Small intestine (tissue), 7 donors: ENCODE results near the gene TENM4. TPM values are rescaled to one million over a fixed set of nuclear protein-coding genes. Genes with fewer than 3 reads are reported as not detected.

Source experiments
- DNase-seq, 2 donors: peaks; one replicate each; pipeline versions ENCODE4 v3.0.0 to v3.0.0-alpha.2; 2013
- FAIRE-seq: peaks from 2 replicates; lab custom pipeline; 2012; peaks lifted over from hg19 to GRCh38; lab: Jason Lieb, UNC
- H3K27ac ChIP-seq, 3 donors: one replicate each; pipeline ENCODE4 v1.5.1; 2013; ENCODE audit warnings: low read length in 2 of 3, mild to moderate bottlenecking in 2 of 3, control low read depth in 1 of 3, inconsistent platforms in 1 of 3, low read depth in 1 of 3, moderate library complexity in 1 of 3
- H3K27me3 ChIP-seq, 3 donors: one replicate each; pipeline ENCODE4 v1.6.1; 2013; ENCODE audit warnings: low read length in 3 of 3, inconsistent platforms in 1 of 3; ENCODE audit not compliant: control insufficient read depth in 3 of 3, insufficient read depth in 3 of 3
- H3K36me3 ChIP-seq, 3 donors: one replicate each; pipeline ENCODE4 v1.6.1; 2013; ENCODE audit warnings: low read length in 3 of 3, inconsistent platforms in 1 of 3, low read depth in 1 of 3, mild to moderate bottlenecking in 1 of 3, moderate library complexity in 1 of 3; ENCODE audit not compliant: control insufficient read depth in 3 of 3, insufficient read depth in 2 of 3
- H3K4me1 ChIP-seq, 3 donors: one replicate each; pipeline ENCODE4 v1.6.1; 2013; ENCODE audit warnings: low read length in 2 of 3, inconsistent platforms in 1 of 3, low read depth in 1 of 3, mild to moderate bottlenecking in 1 of 3, moderate library complexity in 1 of 3; ENCODE audit not compliant: control insufficient read depth in 3 of 3, insufficient read depth in 2 of 3
- H3K4me3 ChIP-seq, 3 donors: one replicate each; pipeline ENCODE4 v1.5.1; 2013; ENCODE audit warnings: low read length in 3 of 3, control low read depth in 1 of 3, inconsistent platforms in 1 of 3, low read depth in 1 of 3, mild to moderate bottlenecking in 1 of 3, moderate library complexity in 1 of 3
- H3K9me3 ChIP-seq, 2 donors: one replicate each; pipeline ENCODE4 v1.6.1; 2013; ENCODE audit warnings: low read depth in 1 of 2, low read length in 1 of 2; ENCODE audit not compliant: control insufficient read depth in 2 of 2, insufficient read depth in 1 of 2
- WGBS, 3 donors: extraction: QIAGEN DNeasy Blood & Tissue Kit; methylation state at CpG; one replicate each; pipeline ENCODE4 v1.1.7; 2013; 5-methylcytosine and 5-hydroxymethylcytosine counted together
- polyA plus RNA-seq, 4 donors: library from polyadenylated mRNA; stranded (reverse) in 3 of 4; unstranded in 1 of 4; fragments of 200-250 nt in 3 of 4; fragments of 120-200 nt in 1 of 4; gene quantifications; one replicate each; pipeline versions ENCODE4 v1.2.1 to v1.2.3, GENCODE V29; 2013
- donor health status: healthy with polysubstance abuse.
- donor health status: control.
- donor health status: control.
- donor health status: Bipolar disorder and iron deficiency.
- donor health status: healthy.

Gene TENM4
- polyA plus RNA-seq, 4 donors: under 0.01 to 0.96 (median 0.31) TPM; not detected in 1

- Histone ChIP-seq H3K4me1 (no peaks in the 10 kb centered on the region), H3K36me3 (no peaks in the 10 kb centered on the region), H3K4me3 (no peak overlapping the region), H3K27ac (no peak overlapping the region), H3K27me3 (no peaks in the 10 kb centered on the region), H3K9me3 (no peaks in the 10 kb centered on the region)
- no peak for FAIRE-seq
- WGBS, 3 donors: 88 to 94% (median 93%) methylated on average over 5 of the region's 5 CpGs
- no peak for DNase-seq
These were observed 786.0 kb downstream of the TENM4 start for GRCh38 chr11:78654866-78655265.

DNA sequence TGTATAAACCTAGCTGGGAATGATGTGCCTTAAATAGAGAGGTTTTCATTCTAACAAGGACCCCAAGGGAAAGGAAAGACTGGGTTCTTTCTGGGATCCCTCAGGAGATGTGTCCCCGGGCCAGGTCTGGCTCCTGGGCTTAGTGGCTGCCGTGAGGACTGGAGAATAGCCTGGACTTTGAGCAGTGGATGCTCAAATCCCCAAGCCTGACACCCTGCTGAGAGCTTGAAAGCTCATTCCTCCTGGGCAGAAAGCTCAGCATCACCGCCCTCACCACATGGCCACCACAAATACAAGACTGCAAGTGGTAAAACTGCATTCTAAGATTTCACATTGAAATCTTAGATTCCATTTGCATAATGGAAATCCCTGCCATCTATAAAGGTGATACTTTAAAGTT, 786.8 kb downstream of the TENM4 start:
- H3K27ac ChIP-seq: no peak overlapping the region
- H3K4me1 ChIP-seq: no peaks in the 10 kb centered on the region
- H3K36me3 ChIP-seq: no peaks in the 10 kb centered on the region
- no peak for DNase-seq
- WGBS, 3 donors: 43 to 55% (median 46%) methylated on average over 3 of the region's 3 CpGs
- H3K4me3 ChIP-seq: no peak overlapping the region
- no peak for FAIRE-seq
- H3K27me3 ChIP-seq: no peaks in the 10 kb centered on the region
- H3K9me3 ChIP-seq: no peaks in the 10 kb centered on the region

- no peak overlapping the region for H3K4me3 ChIP-seq
- H3K27ac ChIP-seq: no peak overlapping the region
- WGBS, 3 donors: 83 to 86% (median 84%) methylated on average over 11 of the region's 11 CpGs
- H3K27me3 ChIP-seq: no peaks in the 10 kb centered on the region
- no peak for DNase-seq
- H3K36me3 ChIP-seq: no peaks in the 10 kb centered on the region
- no peak for FAIRE-seq
- no peaks in the 10 kb centered on the region for H3K4me1 ChIP-seq
- H3K9me3 ChIP-seq: no peaks in the 10 kb centered on the region
These were observed 787.4 kb downstream of the TENM4 start for GRCh38 chr11:78653294-78653909.

DNA sequence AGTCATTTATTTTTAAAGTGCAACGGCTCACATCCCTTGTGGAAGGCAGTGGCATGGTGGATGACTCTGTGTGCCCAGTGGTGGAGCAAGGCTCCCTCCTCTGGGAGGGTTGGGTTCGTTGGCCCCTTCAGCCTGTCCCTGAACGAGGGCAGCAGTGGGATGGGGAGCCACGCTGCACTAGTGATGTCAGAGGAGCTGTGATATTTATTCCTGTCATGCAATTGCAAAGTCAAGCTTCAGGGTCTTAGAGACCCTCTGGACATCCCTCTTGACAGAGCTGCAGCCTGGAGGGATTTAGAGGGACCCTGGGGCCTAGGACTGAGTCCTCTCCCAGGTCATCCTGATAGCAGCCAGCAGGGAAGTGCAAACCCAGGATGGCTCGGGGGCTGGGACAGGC, 788.0 kb downstream of the TENM4 start:
- Histone ChIP-seq H3K4me1 (no peaks in the 10 kb centered on the region), H3K27me3 (no peaks in the 10 kb centered on the region), H3K36me3 (no peaks in the 10 kb centered on the region), H3K27ac (no peak overlapping the region), H3K9me3 (no peaks in the 10 kb centered on the region), H3K4me3 (no peak overlapping the region)
- FAIRE-seq (no peak), DNase-seq (no peak)
- WGBS, 3 donors: 61 to 86% (median 67%) methylated on average over 5 of the region's 5 CpGs

GRCh38 chr11:78651923-78652842, 788.6 kb downstream of the TENM4 start:
- no peaks in the 10 kb centered on the region for H3K36me3 ChIP-seq
- H3K9me3 ChIP-seq: no peaks in the 10 kb centered on the region
- H3K4me3 ChIP-seq: no peak overlapping the region
- no peaks in the 10 kb centered on the region for H3K27me3 ChIP-seq
- H3K4me1 ChIP-seq: no peaks in the 10 kb centered on the region
- no peak for DNase-seq
- WGBS, 3 donors: 72 to 83% (median 74%) methylated on average over 11 of the region's 11 CpGs
- H3K27ac ChIP-seq: no peak overlapping the region
- FAIRE-seq: no peak

DNA sequence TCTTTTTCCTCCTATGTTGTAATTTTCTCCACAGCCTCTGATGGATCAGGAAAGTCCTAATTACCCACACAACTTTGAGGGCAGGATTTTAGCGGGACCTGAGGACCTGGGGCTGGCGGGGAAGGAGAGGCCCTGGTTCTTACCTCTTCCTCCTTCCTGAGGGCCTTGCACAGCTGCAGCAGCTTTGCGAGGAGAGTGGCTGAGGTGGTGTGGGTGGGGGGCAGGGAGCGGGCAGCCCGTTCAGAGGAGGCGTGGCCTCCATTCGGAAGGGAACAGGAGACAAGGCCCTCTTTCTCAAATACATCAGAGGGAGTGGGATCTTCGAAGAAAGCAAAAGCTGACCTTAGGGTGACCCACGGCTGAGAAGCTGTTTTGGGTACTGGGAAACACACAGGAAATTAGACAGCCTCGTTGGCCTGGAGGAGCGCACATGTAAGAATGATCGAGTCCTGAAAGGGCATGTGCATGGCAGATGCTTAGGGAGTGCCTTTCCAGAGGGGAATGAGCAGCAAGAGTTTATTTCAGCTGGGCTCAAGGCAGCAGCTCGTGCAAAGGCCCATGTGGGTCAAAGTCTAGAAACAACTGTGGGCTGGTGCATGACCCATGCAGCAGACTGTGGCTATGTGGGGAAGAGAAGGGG, 789.6 kb downstream of the TENM4 start:
- Histone ChIP-seq H3K36me3 (no peaks in the 10 kb centered on the region), H3K4me3 (no peak overlapping the region), H3K27me3 (no peaks in the 10 kb centered on the region), H3K4me1 (no peaks in the 10 kb centered on the region), H3K27ac (no peak overlapping the region), H3K9me3 (no peaks in the 10 kb centered on the region)
- FAIRE-seq (no peak), DNase-seq (no peak)
- 61 to 76% (median 68%) methylated on average over 12 to 13 of the region's 13 CpGs for WGBS, 3 donors

DNA sequence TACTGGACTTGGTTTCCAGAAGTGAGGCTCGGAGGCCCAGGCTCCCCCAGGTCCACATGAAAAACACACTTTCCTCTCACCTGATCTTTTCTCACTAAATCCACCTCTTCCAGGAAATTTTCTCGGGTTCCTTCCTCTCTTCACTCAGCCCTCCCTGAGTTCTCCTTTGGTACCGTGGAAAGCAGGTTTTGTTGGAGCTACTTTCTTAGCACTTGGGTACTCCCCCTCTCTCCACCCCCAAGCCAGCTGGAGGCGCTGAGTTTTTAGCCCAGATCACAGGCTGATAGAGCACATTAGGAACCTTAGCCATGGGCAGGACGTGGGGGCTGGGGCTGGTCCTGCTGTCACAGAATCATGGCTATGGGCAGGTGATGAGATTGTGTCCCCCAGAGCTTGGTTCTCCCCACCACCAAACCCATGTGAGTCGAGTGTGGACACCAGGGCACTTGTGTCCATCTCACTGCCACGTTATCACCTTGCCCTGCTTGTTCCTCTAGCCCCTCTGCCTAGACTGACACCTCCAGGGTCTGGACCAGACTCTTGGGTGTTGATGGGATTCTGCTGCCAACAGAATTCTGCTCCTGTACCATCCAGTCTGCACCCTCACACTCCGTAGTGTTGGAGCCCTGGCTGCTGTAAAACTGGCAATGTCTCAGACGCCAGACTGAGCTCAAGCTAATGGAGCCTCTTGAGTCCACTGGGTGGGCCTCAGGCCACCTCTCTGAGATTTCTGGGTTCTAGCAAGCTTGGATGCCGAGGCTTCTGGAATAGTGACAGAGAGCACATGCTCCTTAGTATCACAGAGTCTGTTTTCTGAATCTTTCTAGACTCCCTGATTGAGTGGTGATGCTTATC, 791.2 kb downstream of the TENM4 start:
- FAIRE-seq: no peak
- no peaks in the 10 kb centered on the region for H3K9me3 ChIP-seq
- H3K36me3 ChIP-seq: no peaks in the 10 kb centered on the region
- H3K4me1 ChIP-seq: no peaks in the 10 kb centered on the region
- WGBS, 3 donors: 73 to 77% (median 73%) methylated on average over 10 of the region's 10 CpGs
- no peak overlapping the region for H3K27ac ChIP-seq
- H3K4me3 ChIP-seq: no peak overlapping the region
- no peak for DNase-seq
- H3K27me3 ChIP-seq: no peaks in the 10 kb centered on the region
